Left ventricle myocardium inferior (tissue), 1 donor: ENCODE measurements around the gene DMGDH. TPM values are rescaled to one million over a fixed set of nuclear protein-coding genes. Genes with fewer than 3 reads are reported as not detected.

Experiments used
- DNase-seq: peaks from one replicate; pipeline ENCODE4 v3.0.0-alpha.2; 2020
- H3K27ac ChIP-seq: fragments of 200-600 bp; replicated peaks from 2 replicates; pipeline ENCODE4 v1.8.0; 2021
- H3K27me3 ChIP-seq: fragments of 200-600 bp; 2 replicates; pipeline ENCODE4 v1.8.0; 2021; ENCODE audit warnings: low read depth
- H3K36me3 ChIP-seq: fragments of 200-600 bp; 2 replicates; pipeline ENCODE4 v1.8.0; 2021
- H3K4me1 ChIP-seq: fragments of 200-600 bp; 2 replicates; pipeline ENCODE4 v1.8.0; 2021
- H3K4me3 ChIP-seq: fragments of 200-600 bp; 2 replicates; pipeline ENCODE4 v1.8.0; 2021; ENCODE audit warnings: mild to moderate bottlenecking, moderate library complexity
- H3K9me3 ChIP-seq: fragments of 200-600 bp; replicated peaks from 2 replicates; pipeline ENCODE4 v1.8.0; 2021
- CTCF ChIP-seq: fragments of 200-600 bp; IDR thresholded peaks from 2 replicates; pipeline ENCODE4 v1.8.0; 2021; ENCODE audit warnings: antibody characterized with exemption, mild to moderate bottlenecking, borderline replicate concordance
- intact Hi-C: fragments of 100-400 bp; cut with micrococcal nuclease; formaldehyde crosslinking; loops from one replicate; pipeline ENCODE4 v1.11.0; 2022
- total RNA-seq: library from RNA; stranded (reverse); fragmentation: NEBNext Ultra II Directional; extraction: Animal tissue kit (Norgen Biotek cat#: 25700); gene quantifications from one replicate; pipeline ENCODE4 v1.2.1, GENCODE V29; 2021
- donor health status: DM: no; HTN: yes; CAD: no; lungs with severe emphysema.

Gene DMGDH
- total RNA-seq, 1 donor from 2014 or later = 2.4 TPM

DNA sequence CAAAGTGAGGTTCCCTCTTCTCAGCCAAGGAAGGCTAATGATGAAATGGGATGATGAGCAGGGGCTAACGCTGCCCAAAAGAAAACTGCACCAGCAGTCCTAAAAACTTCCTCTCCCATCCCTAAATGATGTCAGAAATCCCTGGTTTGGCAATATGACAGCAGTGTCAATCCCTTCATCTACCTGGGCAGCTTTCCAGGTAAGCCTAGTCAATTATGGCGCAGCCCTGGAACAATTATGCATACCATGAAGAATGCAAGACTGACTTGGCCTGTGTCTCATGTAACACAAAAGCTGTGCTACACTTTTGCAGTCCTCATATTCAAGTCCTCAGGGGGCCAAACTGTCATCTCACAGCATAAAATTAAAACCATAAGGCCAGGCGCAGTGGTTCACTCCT, 7.0 kb downstream of the DMGDH start:
- Histone ChIP-seq H3K4me1 (no peaks in the 10 kb centered on the region), H3K4me3 (no peak overlapping the region), H3K27me3 (no peaks in the 10 kb centered on the region), H3K9me3 (no peaks in the 10 kb centered on the region), H3K27ac (no peak overlapping the region), H3K36me3 (no peaks in the 10 kb centered on the region)
- TF ChIP-seq CTCF = no peak
- intact Hi-C loops = no loop called here
- DNase-seq = no peak

DNA sequence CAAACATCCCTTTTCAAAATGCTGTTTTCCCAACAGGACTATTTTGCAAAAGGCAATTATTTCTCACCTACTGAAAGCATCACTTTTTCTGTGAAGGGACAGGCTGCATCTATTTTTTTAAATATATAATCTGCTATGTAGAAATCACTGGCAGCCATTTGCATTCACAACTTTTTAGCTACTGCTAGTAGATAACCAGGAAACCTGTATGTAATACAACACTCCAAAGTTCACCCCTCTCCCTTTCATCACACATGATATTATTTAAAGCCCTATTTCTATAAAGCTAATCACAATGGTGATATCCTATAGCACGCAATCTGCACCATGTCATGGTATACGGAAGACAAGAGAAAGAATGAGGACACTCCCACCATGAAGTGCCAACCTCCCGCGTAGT, 9.8 kb downstream of the DMGDH start:
- no peaks in the 10 kb centered on the region for H3K27me3 ChIP-seq
- intact Hi-C loops = no loop called here
- H3K4me3 ChIP-seq = no peak overlapping the region
- no peaks in the 10 kb centered on the region for H3K9me3 ChIP-seq
- no peak for DNase-seq
- no peak for TF ChIP-seq CTCF
- no peak overlapping the region for H3K27ac ChIP-seq
- no peaks in the 10 kb centered on the region for H3K4me1 ChIP-seq
- H3K36me3 ChIP-seq = no peaks in the 10 kb centered on the region

GRCh38 chr5:79056847-79057246, 12.6 kb downstream of the DMGDH start:
- no peak for DNase-seq
- no peak for TF ChIP-seq CTCF
- intact Hi-C loops = no loop called here

GRCh38 chr5:79055017-79055416, 14.5 kb downstream of the DMGDH start:
- H3K27me3 ChIP-seq = no peaks in the 10 kb centered on the region
- H3K27ac ChIP-seq = no peak overlapping the region
- no peaks in the 10 kb centered on the region for H3K4me1 ChIP-seq
- DNase-seq = no peak
- no peaks in the 10 kb centered on the region for H3K36me3 ChIP-seq
- intact Hi-C loops = no loop called here
- H3K9me3 ChIP-seq = peaks cover 12% of the 10 kb centered on the region
- H3K4me3 ChIP-seq = no peak overlapping the region
- TF ChIP-seq CTCF = no peak

More at GRCh38 chr5:79056847-79057246, 12.6 kb downstream of the DMGDH start:
- Histone ChIP-seq H3K4me1 (no peaks in the 10 kb centered on the region), H3K27me3 (no peaks in the 10 kb centered on the region), H3K36me3 (no peaks in the 10 kb centered on the region), H3K4me3 (no peak overlapping the region), H3K9me3 (peaks cover 9% of the 10 kb centered on the region), H3K27ac (no peak overlapping the region)

DNA sequence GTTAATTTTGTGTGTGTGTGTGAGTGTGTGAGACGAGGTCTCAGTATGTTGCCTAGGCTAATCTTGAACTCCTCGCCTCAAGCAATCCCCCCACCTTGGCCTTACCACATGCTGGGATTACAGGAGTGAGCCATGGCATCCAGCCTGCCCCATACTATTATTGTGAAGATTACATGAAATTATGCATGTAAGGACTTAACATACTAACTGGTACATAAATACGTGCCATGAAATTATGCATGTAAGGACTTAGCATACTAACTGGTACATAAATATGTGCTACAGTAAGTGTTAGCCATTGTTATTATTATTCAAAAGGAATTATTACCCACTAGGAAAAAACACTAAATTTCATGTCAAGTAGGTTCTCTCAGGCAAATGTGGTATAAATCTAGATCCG, 16.2 kb downstream of the DMGDH start:
- Histone ChIP-seq H3K9me3 (peaks cover 12% of the 10 kb centered on the region), H3K27ac (no peak overlapping the region), H3K4me1 (no peaks in the 10 kb centered on the region), H3K36me3 (no peaks in the 10 kb centered on the region), H3K27me3 (no peaks in the 10 kb centered on the region), H3K4me3 (no peak overlapping the region)
- TF ChIP-seq CTCF = no peak
- intact Hi-C loops = no loop called here
- DNase-seq = no peak

GRCh38 chr5:79050498-79050897, 19.0 kb downstream of the DMGDH start:
- no peaks in the 10 kb centered on the region for H3K36me3 ChIP-seq
- intact Hi-C loops = no loop called here

More at GRCh38 chr5:79050498-79050897, 19.0 kb downstream of the DMGDH start:
- DNase-seq = no peak
- no peaks in the 10 kb centered on the region for H3K27me3 ChIP-seq
- H3K4me1 ChIP-seq = no peaks in the 10 kb centered on the region
- H3K9me3 ChIP-seq = peaks cover 12% of the 10 kb centered on the region
- H3K27ac ChIP-seq = no peak overlapping the region
- H3K4me3 ChIP-seq = no peak overlapping the region
- no peak for TF ChIP-seq CTCF
